ENCODE results near the gene PBRM1. TPM values are rescaled to one million over a fixed set of nuclear protein-coding genes. Genes with fewer than 3 reads are reported as not detected.

PBRM1 gene
- polyA plus RNA-seq, 1 donor (not counting 4 experiments of a cell fraction or from before 2014, with no cell fraction given), result 26.0 TPM

DNA sequence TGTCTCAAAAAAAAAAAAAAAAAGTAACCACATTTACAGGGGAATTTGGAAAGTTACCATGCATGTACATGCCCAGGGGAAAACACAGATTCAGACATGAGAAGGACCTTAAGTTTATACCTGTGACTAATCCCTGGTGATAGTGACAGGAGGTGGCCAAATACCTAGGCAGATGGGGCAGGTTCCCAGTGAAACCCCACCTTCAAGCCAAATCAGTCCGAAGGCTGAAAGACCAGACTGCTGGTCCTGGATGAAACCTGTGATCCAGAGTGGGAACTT is 36.0 kb upstream of the PBRM1 start:
- H3K9me3 ChIP-seq (ENCODE audit: control insufficient read depth, low read depth, low read length), result no peaks in the 10 kb centered on the region
- H2AFZ ChIP-seq (ENCODE audit: control insufficient read depth, low read length), result no peak overlapping the region
- no peak overlapping the region for H3K9ac ChIP-seq (ENCODE audit: control insufficient read depth, extremely low read depth, insufficient read depth, low read length)
- H3K79me2 ChIP-seq (ENCODE audit: control insufficient read depth, insufficient read depth, low read length), result no peaks in the 10 kb centered on the region
- H4K20me1 ChIP-seq (ENCODE audit: control insufficient read depth, extremely low read depth, insufficient read depth, low read length), result no peaks in the 10 kb centered on the region
- no peak overlapping the region for H3K4me2 ChIP-seq (ENCODE audit: control insufficient read depth, extremely low read depth, insufficient read depth, low read depth, low read length)
- H3K4me3 ChIP-seq (ENCODE audit: control insufficient read depth in 2 of 3, extremely low read depth in 1 of 3, insufficient read depth in 2 of 3, low read depth in 1 of 3, low read length in 3 of 3), result no peak overlapping the region
- peaks cover 0 to 7% of the 10 kb centered on the region in 2 experiments for H3K36me3 ChIP-seq (ENCODE audit: control insufficient read depth in 2 of 2, extremely low read depth in 1 of 2, insufficient read depth in 2 of 2, low read length in 2 of 2)
- no peaks in the 10 kb centered on the region for H3K27me3 ChIP-seq (ENCODE audit: control insufficient read depth, extremely low read depth, insufficient read depth, low read length)
- no peak overlapping the region for H3K27ac ChIP-seq (ENCODE audit: control insufficient read depth, insufficient read depth, low read length)
- dilution Hi-C loops (cut with MboI; ENCODE audit: extremely low pct_ligation_motif_present, low sequenced_read_pairs), result no loop called here
- H3K4me1 ChIP-seq (ENCODE audit: control insufficient read depth, extremely low read depth, insufficient read depth, low read length), result no peaks in the 10 kb centered on the region
- H3K9me1 ChIP-seq (ENCODE audit: control insufficient read depth, extremely low read depth, insufficient read depth, low read length), result no peaks in the 10 kb centered on the region
- DNase-seq (ENCODE audit: low read depth, low spot score), result no peak
- TF ChIP-seq EZH2 (IDR thresholded peaks at IDR 0.05; ENCODE audit: low read length), result no peak
- TF ChIP-seq, protein P1, sequence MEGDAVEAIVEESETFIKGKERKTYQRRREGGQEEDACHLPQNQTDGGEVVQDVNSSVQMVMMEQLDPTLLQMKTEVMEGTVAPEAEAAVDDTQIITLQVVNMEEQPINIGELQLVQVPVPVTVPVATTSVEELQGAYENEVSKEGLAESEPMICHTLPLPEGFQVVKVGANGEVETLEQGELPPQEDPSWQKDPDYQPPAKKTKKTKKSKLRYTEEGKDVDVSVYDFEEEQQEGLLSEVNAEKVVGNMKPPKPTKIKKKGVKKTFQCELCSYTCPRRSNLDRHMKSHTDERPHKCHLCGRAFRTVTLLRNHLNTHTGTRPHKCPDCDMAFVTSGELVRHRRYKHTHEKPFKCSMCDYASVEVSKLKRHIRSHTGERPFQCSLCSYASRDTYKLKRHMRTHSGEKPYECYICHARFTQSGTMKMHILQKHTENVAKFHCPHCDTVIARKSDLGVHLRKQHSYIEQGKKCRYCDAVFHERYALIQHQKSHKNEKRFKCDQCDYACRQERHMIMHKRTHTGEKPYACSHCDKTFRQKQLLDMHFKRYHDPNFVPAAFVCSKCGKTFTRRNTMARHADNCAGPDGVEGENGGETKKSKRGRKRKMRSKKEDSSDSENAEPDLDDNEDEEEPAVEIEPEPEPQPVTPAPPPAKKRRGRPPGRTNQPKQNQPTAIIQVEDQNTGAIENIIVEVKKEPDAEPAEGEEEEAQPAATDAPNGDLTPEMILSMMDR (optimal IDR thresholded peaks at IDR 0.05 in 1 of 3, IDR thresholded peaks at IDR 0.05 in 1 of 3, conservative IDR thresholded peaks at IDR 0.05 in 1 of 3; ENCODE audit: extremely low read depth in 1 of 3, insufficient read depth in 2 of 3, low read length in 3 of 3), result no peak
- FAIRE-seq, result no peak

GRCh38 chr3:52721002-52721729 is 35.5 kb upstream of the PBRM1 start:
- Histone ChIP-seq H3K9ac (ENCODE audit: control insufficient read depth, extremely low read depth, insufficient read depth, low read length) (no peak overlapping the region), H3K4me1 (ENCODE audit: control insufficient read depth, extremely low read depth, insufficient read depth, low read length) (no peaks in the 10 kb centered on the region), H3K36me3 (ENCODE audit: control insufficient read depth in 2 of 2, extremely low read depth in 1 of 2, insufficient read depth in 2 of 2, low read length in 2 of 2) (peaks cover 0 to 7% of the 10 kb centered on the region in 2 experiments), H3K4me2 (ENCODE audit: control insufficient read depth, extremely low read depth, insufficient read depth, low read depth, low read length) (no peak overlapping the region), H3K79me2 (ENCODE audit: control insufficient read depth, insufficient read depth, low read length) (no peaks in the 10 kb centered on the region), H2AFZ (ENCODE audit: control insufficient read depth, low read length) (no peak overlapping the region), H3K9me1 (ENCODE audit: control insufficient read depth, extremely low read depth, insufficient read depth, low read length) (no peaks in the 10 kb centered on the region), H3K27me3 (ENCODE audit: control insufficient read depth, extremely low read depth, insufficient read depth, low read length) (no peaks in the 10 kb centered on the region), H4K20me1 (ENCODE audit: control insufficient read depth, extremely low read depth, insufficient read depth, low read length) (no peaks in the 10 kb centered on the region), H3K9me3 (ENCODE audit: control insufficient read depth, low read depth, low read length) (no peaks in the 10 kb centered on the region), H3K27ac (ENCODE audit: control insufficient read depth, insufficient read depth, low read length) (no peak overlapping the region), H3K4me3 (ENCODE audit: control insufficient read depth in 2 of 3, extremely low read depth in 1 of 3, insufficient read depth in 2 of 3, low read depth in 1 of 3, low read length in 3 of 3) (no peak overlapping the region)
- FAIRE-seq, result no peak
- no peak for DNase-seq (ENCODE audit: low read depth, low spot score)
- dilution Hi-C loops (cut with MboI; ENCODE audit: extremely low pct_ligation_motif_present, low sequenced_read_pairs), result no loop called here
- TF ChIP-seq, protein P1 (optimal IDR thresholded peaks at IDR 0.05 in 1 of 3, IDR thresholded peaks at IDR 0.05 in 1 of 3, conservative IDR thresholded peaks at IDR 0.05 in 1 of 3; ENCODE audit: extremely low read depth in 1 of 3, insufficient read depth in 2 of 3, low read length in 3 of 3), result no peak
- no peak for TF ChIP-seq EZH2 (IDR thresholded peaks at IDR 0.05; ENCODE audit: low read length)

Data from keratinocyte (primary cell).